ENCODE results near the gene NOD1.

NOD1 gene

GRCh38 chr7:30467271-30467670 is 11.3 kb downstream of the NOD1 start:
- TF ChIP-seq ZNF169 (tag by site-specific recombination; IDR thresholded peaks at IDR 0.05) (no peak), ZNF555 (tag by site-specific recombination; conservative IDR thresholded peaks at IDR 0.05) (no peak), ZFP3 (tag by site-specific recombination; IDR thresholded peaks at IDR 0.05; ENCODE audit: low read depth) (no peak), ZNF544 (tag by site-specific recombination; IDR thresholded peaks at IDR 0.05) (no peak), ZNF366 (tag by site-specific recombination; conservative IDR thresholded peaks at IDR 0.05) (no peak), ZNF37A (tag by site-specific recombination; IDR thresholded peaks at IDR 0.05) (no peak), KLF1 (tag by site-specific recombination; IDR thresholded peaks at IDR 0.05) (no peak), IKZF3 (tag by site-specific recombination; IDR thresholded peaks at IDR 0.05) (no peak), SETDB1 (IDR thresholded peaks at IDR 0.05; ENCODE audit: insufficient read length, low read length) (no peak), ZNF707 (tag by site-specific recombination; IDR thresholded peaks at IDR 0.05) (no peak)
- Histone ChIP-seq H3K4me3 (ENCODE audit: low read depth, low read length) (no peak overlapping the region), H3K4me1 (ENCODE audit: control insufficient read depth, insufficient read depth, low read length) (no peaks in the 10 kb centered on the region; the same call in 1 of the 2 replicates), H3K36me3 (ENCODE audit: control insufficient read depth in 2 of 2, insufficient read depth in 1 of 2, low read length in 2 of 2) (no peaks in the 10 kb centered on the region; a peak in 1 of 3 replicates), H3K27ac (ENCODE audit: extremely low read depth, low read depth, low read length) (no peak overlapping the region), H3K9me3 (ENCODE audit: control insufficient read depth, insufficient read depth, low read depth, low read length) (no peaks in the 10 kb centered on the region)
- POLR2A ChIA-PET = no interaction called here
- CTCF ChIA-PET = no interaction called here

GRCh38 chr7:30466266-30466665 is 12.3 kb downstream of the NOD1 start:
- H3K9me3 ChIP-seq (ENCODE audit: control insufficient read depth, insufficient read depth, low read depth, low read length) = no peaks in the 10 kb centered on the region
- CTCF ChIA-PET = no interaction called here
- H3K27ac ChIP-seq (ENCODE audit: extremely low read depth, low read depth, low read length) = no peak overlapping the region
- H3K36me3 ChIP-seq (ENCODE audit: control insufficient read depth in 2 of 2, insufficient read depth in 1 of 2, low read length in 2 of 2) = no peaks in the 10 kb centered on the region; a peak in 1 of 3 replicates
- H3K4me3 ChIP-seq (ENCODE audit: low read depth, low read length) = no peak overlapping the region
- H3K4me1 ChIP-seq (ENCODE audit: control insufficient read depth, insufficient read depth, low read length) = no peaks in the 10 kb centered on the region; the same call in 1 of the 2 replicates
- POLR2A ChIA-PET = no interaction called here
- TF ChIP-seq INSM2 (tag by site-specific recombination; IDR thresholded peaks at IDR 0.05) (no peak), GLI4 (tag by site-specific recombination; IDR thresholded peaks at IDR 0.05) (no peak), ZNF184 (tag by site-specific recombination; IDR thresholded peaks at IDR 0.05) (no peak), ZNF704 (tag by site-specific recombination; IDR thresholded peaks at IDR 0.05) (no peak), ZNF16 (tag by site-specific recombination; IDR thresholded peaks at IDR 0.05; ENCODE audit: low read depth) (no peak), ZNF10 (tag by site-specific recombination; IDR thresholded peaks at IDR 0.05) (no peak), ZNF707 (tag by site-specific recombination; IDR thresholded peaks at IDR 0.05) (no peak), ZNF423 (tag by site-specific recombination; IDR thresholded peaks at IDR 0.05) (no peak), SP3 (tag by site-specific recombination; IDR thresholded peaks at IDR 0.05) (no peak), ZNF76 (tag by site-specific recombination; IDR thresholded peaks at IDR 0.05; ENCODE audit: borderline replicate concordance, low read depth) (no peak), ZNF274 (IDR thresholded peaks at IDR 0.05; ENCODE audit: low read length) (no peak), ZNF274 (tag by site-specific recombination; IDR thresholded peaks at IDR 0.05; ENCODE audit: borderline replicate concordance) (no peak), ZNF654 (tag by site-specific recombination; IDR thresholded peaks at IDR 0.05; ENCODE audit: low read depth) (no peak), MZF1 (tag by site-specific recombination; IDR thresholded peaks at IDR 0.05; ENCODE audit: borderline replicate concordance) (no peak), ZNF488 (tag by site-specific recombination; IDR thresholded peaks at IDR 0.05) (no peak), ZFP69B (tag by site-specific recombination; IDR thresholded peaks at IDR 0.05) (no peak), ZNF366 (tag by site-specific recombination; conservative IDR thresholded peaks at IDR 0.05) (no peak), ZNF211 (tag by site-specific recombination; IDR thresholded peaks at IDR 0.05; ENCODE audit: low read depth) (no peak), SETDB1 (IDR thresholded peaks at IDR 0.05; ENCODE audit: insufficient read length, low read length) (no peak), EGR2 (tag by site-specific recombination; IDR thresholded peaks at IDR 0.05; ENCODE audit: low read depth) (no peak)

Measured in HEK293 (cell line).